K562 (cell line): ENCODE measurements around the gene CYP4V2. TPM values are rescaled to one million over a fixed set of nuclear protein-coding genes. Genes with fewer than 3 reads are reported as not detected.

ENCODE experiments used
- ATAC-seq: fragments of 200-7000 bp; cut with Tn5 transposase; 3 replicates; pipeline ENCODE4 v1.9.1; 2020; ENCODE audit warnings: moderate library complexity
- BruUV-seq: library from RNA; stranded (reverse); fragments of 400-500 nt; replicated peaks from 2 replicates; lab custom pipeline; 2021; lab: Mats Ljungman, UMichigan
- CTCF ChIA-PET: fragments of 300-600 bp; formaldehyde crosslinking; extraction: SDS; loops from one replicate; lab custom pipeline; 2021; ENCODE audit warnings: low intra/inter-chr PET ratio; lab: Yijun Ruan, JAX
- POLR2A ChIA-PET: fragments of 300-600, 350-650 bp; sonication (Branson Sonifier 250); formaldehyde crosslinking; extraction: SDS; loops from one replicate; lab custom pipeline; 2021; ENCODE audit warnings: antibody characterized with exemption, inconsistent platforms; lab: Yijun Ruan, JAX
- DNase-seq, 4 experiments: peaks; one replicate each; pipeline versions ENCODE4 v3.0.0 to v3.0.0-alpha.2; 2011 to 2018; ENCODE audit warnings: low spot score in 3 of 4, mixed read lengths in 3 of 4; ENCODE audit errors: extremely low read depth in 1 of 4
- FAIRE-seq: peaks from 2 replicates; lab custom pipeline; 2011; peaks lifted over from hg19 to GRCh38; lab: Jason Lieb, UNC
- H2AFZ ChIP-seq: 2 replicates; pipeline ENCODE4 v1.6.0; 2011; ENCODE audit warnings: low read depth, low read length, control low read depth, inconsistent platforms
- H3K27ac ChIP-seq: fragments of 200-600 bp; 3 replicates; pipeline ENCODE4 v1.8.0; 2011; ENCODE audit warnings: low read depth, mild to moderate bottlenecking, control low read depth, inconsistent platforms, low read length, moderate library complexity, mixed read lengths; ENCODE audit errors: extremely low read depth
- H3K27me3 ChIP-seq, 2 experiments: fragments of 300-600 bp in 1 of 2; 2 replicates in 1 of 2; 3 replicates in 1 of 2; pipeline versions ENCODE4 v1.6.0 to v1.8.0; 2011; ENCODE audit warnings: inconsistent platforms in 2 of 2, low read length in 2 of 2, mild to moderate bottlenecking in 1 of 2, mixed read lengths in 1 of 2, moderate library complexity in 1 of 2; ENCODE audit not compliant: control insufficient read depth in 2 of 2, insufficient read depth in 2 of 2
- H3K36me3 ChIP-seq: fragments of 300-600 bp; 3 replicates; pipeline ENCODE4 v1.8.0; 2011; ENCODE audit warnings: mild to moderate bottlenecking, low read length, inconsistent platforms; ENCODE audit not compliant: control insufficient read depth, insufficient read depth
- H3K4me1 ChIP-seq, 2 experiments: fragments of 200-600 bp in 1 of 2; replicated peaks in 1 of 2; 2 replicates in 1 of 2; 3 replicates in 1 of 2; pipeline versions ENCODE4 v1.5.1 to v1.8.0; 2011; ENCODE audit warnings: inconsistent platforms in 2 of 2, low read length in 2 of 2, mild to moderate bottlenecking in 1 of 2, mixed read lengths in 1 of 2, moderate library complexity in 1 of 2; ENCODE audit not compliant: control insufficient read depth in 2 of 2, insufficient read depth in 2 of 2
- H3K4me2 ChIP-seq: 2 replicates; pipeline ENCODE4 v1.6.1; 2011; ENCODE audit warnings: low read length, control low read depth, inconsistent platforms, mixed read lengths; ENCODE audit not compliant: insufficient read depth
- H3K4me3 ChIP-seq: fragments of 200-600 bp; sonication (generic), shearing (Covaris generic); 2 replicates; pipeline ENCODE4 v1.5.1; 2016; ENCODE audit warnings: control low read depth, inconsistent platforms
- H3K79me2 ChIP-seq: fragments of 200-600 bp; 3 replicates; pipeline ENCODE4 v1.8.0; 2011; ENCODE audit warnings: low read length, inconsistent platforms; ENCODE audit not compliant: control insufficient read depth, insufficient read depth
- H3K9ac ChIP-seq, 2 experiments: 2 replicates each; pipeline versions ENCODE4 v1.6.0 to v1.6.1; 2011; ENCODE audit warnings: low read depth in 2 of 2, low read length in 2 of 2, control low read depth in 1 of 2, inconsistent platforms in 1 of 2, mild to moderate bottlenecking in 1 of 2, mixed read lengths in 1 of 2; ENCODE audit not compliant: insufficient read depth in 1 of 2
- H3K9me1 ChIP-seq: one replicate; pipeline ENCODE4 v1.6.0; 2011; ENCODE audit warnings: inconsistent platforms, mild to moderate bottlenecking, low read length, moderate library complexity; ENCODE audit not compliant: control insufficient read depth, insufficient read depth
- H3K9me3 ChIP-seq: replicated peaks from 2 replicates; pipeline ENCODE4 v1.5.1; 2011; ENCODE audit warnings: low read depth, low read length, inconsistent platforms; ENCODE audit not compliant: control insufficient read depth, insufficient read depth
- H4K20me1 ChIP-seq: replicated peaks from 2 replicates; pipeline ENCODE4 v1.6.1; 2011; ENCODE audit warnings: low read length, inconsistent platforms, mixed read lengths; ENCODE audit not compliant: control insufficient read depth, insufficient read depth
- CBFA2T2 ChIP-seq: fragments of 450-650 bp; conservative IDR thresholded peaks from 2 replicates; pipeline ENCODE4 v1.6.1; 2017; ENCODE audit warnings: mild to moderate bottlenecking
- CBFA2T3 ChIP-seq: fragments of 450-650 bp; IDR thresholded peaks from 2 replicates; pipeline ENCODE4 v1.6.1; 2017
- CUX1 ChIP-seq: fragments of 200-800 bp; sonication (Bioruptor generic); IDR thresholded peaks from 2 replicates; pipeline ENCODE4 v1.6.1; 2016; ENCODE audit warnings: missing genetic modification characterization, missing compliant biosample characterization
- E2F4 ChIP-seq: sonication (generic); formaldehyde crosslinking; IDR thresholded peaks from 2 replicates; pipeline ENCODE4 v1.8.0; 2022; ENCODE audit warnings: mild to moderate bottlenecking, low read depth, missing genetic modification reagents
- ETV1 ChIP-seq: fragments of 450-650 bp; conservative IDR thresholded peaks from 2 replicates; pipeline ENCODE4 v1.6.1; 2016; ENCODE audit warnings: missing genetic modification characterization, control low read depth, low read depth, missing compliant biosample characterization
- REST ChIP-seq, 2 experiments: fragments of 450-650 bp; formaldehyde crosslinking in 1 of 2; IDR thresholded peaks; 2 replicates each; pipeline versions ENCODE4 v1.4.0 to v1.6.1; 2014 to 2020; ENCODE audit warnings: mild to moderate bottlenecking in 2 of 2, borderline replicate concordance in 1 of 2, low read depth in 1 of 2
- ZBTB1 ChIP-seq: sonication (generic); formaldehyde crosslinking; IDR thresholded peaks from 2 replicates; pipeline ENCODE4 v1.8.1; 2023; ENCODE audit warnings: missing genetic modification reagents, low read depth, mild to moderate bottlenecking, borderline replicate concordance
- WGBS: fragments of 100-300 bp; shearing (Covaris generic); methylation state at CpG from one replicate; pipeline ENCODE4 v1.1.6; 2016; ENCODE audit warnings: low coverage, mixed read lengths; ENCODE audit not compliant: insufficient coverage; ENCODE audit errors: missing lambda C conversion rate; 5-methylcytosine and 5-hydroxymethylcytosine counted together
- in situ Hi-C: fragments of 300-500 bp; cut with MboI; formaldehyde crosslinking; loops from 4 replicates; pipeline ENCODE4 v1.15.0; 2018; ENCODE audit warnings: inconsistent platforms, mixed read lengths
- intact Hi-C: fragments of 100-400 bp; cut with micrococcal nuclease; formaldehyde crosslinking; loops from 2 replicates; pipeline ENCODE4 v1.14.2; 2022
- polyA plus RNA-seq, 8 experiments: library from polyadenylated mRNA; depleted of rRNA in 4 of 8; stranded (reverse) in 5 of 8; unstranded in 3 of 8; fragments of >200 nt; fragmentation: Nextera tagmentation in 2 of 8; fragmentation: Illumina TruSeq in 1 of 8; extraction: Ambion mirVana in 2 of 8; extraction: Trizol in 1 of 8; gene quantifications; 2 replicates each; pipeline versions ENCODE4 v1.2.1 to v1.2.3, GENCODE V29; 2011 to 2014; ENCODE audit warnings: inconsistent platforms in 1 of 8, missing spikeins in 1 of 8
- total RNA-seq, 7 experiments: library from RNA; depleted of rRNA in 6 of 7; stranded (reverse); fragments of >200 nt in 6 of 7; fragmentation: Illumina TruSeq in 2 of 7; extraction: Trizol in 2 of 7; gene quantifications; 2 replicates each; pipeline versions ENCODE4 v1.2.1 to v1.2.3, GENCODE V29; 2011 to 2021; ENCODE audit warnings: low replicate concordance in 1 of 7

The CYP4V2 gene
- total and polyA plus RNA-seq, 9 of the 15 experiments (the other 6 are each of a cell fraction or from before 2014, with no cell fraction given) = 1.1 to 8.3 (median 3.9) TPM

- FAIRE-seq (peak; percentile 55), DNase-seq (peak; percentile 38 to 65 (median 47)), ATAC-seq (peak; percentile 84)
- H3K9me1 ChIP-seq = no peaks in the 10 kb centered on the region
- 7% methylated on average over 12 of the region's 12 CpGs for WGBS
- peak overlapping the region; percentile 83 for H2AFZ ChIP-seq
- no peaks in the 10 kb centered on the region for H3K79me2 ChIP-seq
- intact Hi-C loops = no loop called here
- no TSS peak for BruUV-seq
- peak overlapping the region; percentile 61 for H3K4me2 ChIP-seq
- no peaks in the 10 kb centered on the region for H3K27me3 ChIP-seq
- peak overlapping the region in 1 of 2 experiments; percentile 10; a peak in 2 of 4 replicates for H3K9ac ChIP-seq
- H3K9me3 ChIP-seq = no peaks in the 10 kb centered on the region
- peak overlapping the region; percentile 68; the same call in 2 of the 3 replicates for H3K27ac ChIP-seq
- peaks cover 0 to 7% of the 10 kb centered on the region in 2 experiments; a peak in 3 of 5 replicates for H3K4me1 ChIP-seq
- no peaks in the 10 kb centered on the region for H3K36me3 ChIP-seq
- H3K4me3 ChIP-seq = no peak overlapping the region
- no peaks in the 10 kb centered on the region for H4K20me1 ChIP-seq
- POLR2A ChIA-PET = interaction anchor here (0.6 to 1.2 kb wide), 3 partner anchors 12 to 1672 kb away, joined by 3 read pairs; partner anchors contain the start of gene CYP4V2
- in situ Hi-C loops = no loop called here
- CTCF ChIA-PET = interaction anchor here (0.6 kb wide), 1 partner anchor 94 kb away, joined by 3 read pairs; no protein-coding TSS in a partner anchor
- TF ChIP-seq CBFA2T2 (peak; percentile 48), ZBTB1 (CRISPR knock-in tag) (no peak), CBFA2T3 (peak; percentile 77), ETV1 (tag) (peak; percentile 97), REST (IDR thresholded peaks at IDR 0.05; ENCODE audit: borderline replicate concordance) (peak; percentile 49), REST (CRISPR knock-in tag; IDR thresholded peaks at IDR 0.05; ENCODE audit: low read depth) (no peak), E2F4 (CRISPR knock-in tag) (no peak), CUX1 (CRISPR knock-in tag) (no peak)
These were observed 12.0 kb downstream of the CYP4V2 start for GRCh38 chr4:186203406-186203805.
